Right atrium auricular region (tissue), 2 donors: ENCODE data around the gene PPT2. TPM values are rescaled to one million over a fixed set of nuclear protein-coding genes. Genes with fewer than 3 reads are reported as not detected.
A peak's percentile ranks its signal among the peaks of the same experiment; 100 is the strongest.

Experiments
- DNase-seq: peaks from one replicate; pipeline ENCODE4 v3.0.0-alpha.2; 2019; ENCODE audit warnings: low spot score
- H3K27ac ChIP-seq, 2 donors: fragments of 200-600 bp; sonication (generic); 1 replicate in 1 of 2; 2 replicates in 1 of 2; pipeline ENCODE4 v1.5.1; 2016 to 2019
- H3K27me3 ChIP-seq, 2 donors: fragments of 200-600 bp; sonication (generic); one replicate each; pipeline versions ENCODE4 v1.5.1 to v1.6.0; 2017 to 2019
- H3K36me3 ChIP-seq: fragments of 200-600 bp; sonication (generic); one replicate; pipeline ENCODE4 v1.5.1; 2016
- H3K4me1 ChIP-seq, 2 donors: fragments of 200-600 bp; sonication (generic); one replicate each; pipeline versions ENCODE4 v1.5.1 to v1.6.0; 2017 to 2019
- H3K4me3 ChIP-seq, 2 donors: fragments of 200-600 bp; sonication (generic); 1 replicate in 1 of 2; 2 replicates in 1 of 2; pipeline ENCODE4 v1.5.1; 2017 to 2019; ENCODE audit warnings: mild to moderate bottlenecking in 1 of 2, moderate library complexity in 1 of 2
- H3K9me3 ChIP-seq, 2 donors: fragments of 200-600 bp; sonication (generic); one replicate each; pipeline ENCODE4 v1.5.1; 2019
- CTCF ChIP-seq, 2 donors: fragments of 200-600 bp; sonication (generic); IDR thresholded peaks; one replicate each; pipeline ENCODE4 v1.5.1; 2019; ENCODE audit warnings: antibody characterized with exemption in 2 of 2
- total RNA-seq, 2 donors: library from RNA; depleted of rRNA; stranded (reverse); fragments of >200 nt; gene quantifications; one replicate each; pipeline ENCODE4 v1.1.0, GENCODE V29; 2016

PPT2 gene
- 10 to 100 TPM; 19.5 to 27.0 TPM for total RNA-seq

DNA sequence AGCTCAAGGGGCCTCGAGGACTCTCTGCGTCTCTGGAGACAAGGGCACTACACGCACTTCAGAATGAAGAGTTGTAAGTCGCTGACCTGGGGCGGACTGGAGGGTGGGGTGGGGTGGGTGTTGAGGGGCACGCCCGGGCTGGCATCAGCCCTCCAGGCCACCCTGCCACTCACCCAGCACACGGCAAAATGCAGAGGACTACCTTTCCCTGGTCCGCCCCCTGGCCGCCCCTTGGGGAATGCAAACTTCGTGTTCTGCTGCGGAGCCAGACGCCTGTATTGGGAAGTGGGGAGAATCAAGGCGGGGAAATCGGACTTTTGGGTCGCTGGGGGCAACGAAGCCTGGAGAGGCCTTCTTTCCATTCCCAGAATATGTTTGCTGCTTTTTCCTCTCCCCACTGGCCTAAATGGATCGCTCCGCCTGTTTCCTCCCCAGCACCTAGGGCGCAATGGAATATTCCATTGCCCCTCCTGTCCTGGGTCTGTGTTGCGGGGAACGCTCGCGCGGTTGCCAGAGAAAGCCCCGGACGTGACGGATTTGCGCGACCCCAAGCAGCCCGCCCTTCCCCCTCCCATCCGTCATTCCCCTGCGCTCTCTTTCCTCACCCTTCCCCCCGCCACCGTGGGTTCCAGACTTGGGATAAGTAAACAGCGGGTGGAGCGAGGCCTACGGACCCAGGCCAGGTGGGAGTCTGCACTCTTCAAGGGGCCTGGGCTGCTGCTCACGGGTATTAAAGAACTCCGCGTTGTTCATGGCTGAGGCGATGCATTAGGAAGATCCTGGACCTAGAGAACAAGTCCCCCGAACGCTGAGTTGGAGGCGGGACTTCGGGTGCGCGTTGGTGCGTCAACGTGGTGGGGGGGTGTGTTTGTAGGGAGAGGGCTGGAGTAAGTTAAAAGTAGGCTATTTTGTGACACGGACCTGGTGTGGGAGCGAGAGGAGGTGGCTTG lies at the start of gene PPT2:
Gene PPT2, plus strand, starts transcription at position 578 of the 950 bp plus-strand sequence. CDS start 454 bp downstream, outside the sequence.
- peak; percentile 92 for DNase-seq
- Histone ChIP-seq H3K4me3 (peak within 1 kb of the TSS; percentile 71 to 72), H3K4me1 (peaks cover 0 to 36% of the 10 kb centered on the region in 2 donors), H3K9me3 (no peaks in the 10 kb centered on the region), H3K27me3 (no peaks in the 10 kb centered on the region), H3K36me3 (peaks cover 33% of the 10 kb centered on the region), H3K27ac (peak within 1 kb of the TSS; percentile 90 to 92)
- TF ChIP-seq CTCF (IDR thresholded peaks at IDR 0.05): no peak

- peaks cover 0 to 55% of the 10 kb centered on the region in 2 donors for H3K4me1 ChIP-seq
- no peak for TF ChIP-seq CTCF (IDR thresholded peaks at IDR 0.05)
- no peaks in the 10 kb centered on the region for H3K27me3 ChIP-seq
- H3K27ac ChIP-seq: peak overlapping the region; percentile 51 to 89
- no peaks in the 10 kb centered on the region for H3K9me3 ChIP-seq
- no peak for DNase-seq
- H3K4me3 ChIP-seq: no peak overlapping the region
- H3K36me3 ChIP-seq: no peaks in the 10 kb centered on the region
Observed at GRCh38 chr6:32105433-32105832, 48.5 kb upstream of the PPT2 start.

DNA sequence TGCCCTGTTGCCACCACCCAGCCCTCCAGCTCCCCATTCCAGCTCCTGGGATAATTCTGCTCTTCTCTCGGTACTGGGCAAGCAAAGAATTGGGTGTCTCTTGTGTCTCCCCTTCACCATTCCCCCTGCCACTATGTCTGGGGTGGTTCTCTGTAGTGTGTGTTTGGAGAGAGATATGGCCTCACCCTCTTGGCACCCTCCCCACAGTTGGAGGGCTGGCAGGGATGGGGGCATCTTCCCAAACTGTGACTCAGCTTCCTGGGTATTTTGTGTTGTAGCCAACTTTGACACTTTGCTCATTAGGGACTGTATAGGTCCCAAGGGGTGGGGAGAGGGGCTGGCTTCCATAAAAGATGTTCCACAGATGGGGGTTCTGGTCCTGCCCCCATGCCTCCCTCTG lies 46.5 kb upstream of the PPT2 start:
- Histone ChIP-seq H3K36me3 (no peaks in the 10 kb centered on the region), H3K27ac (peak overlapping the region; percentile 83 to 89), H3K9me3 (no peaks in the 10 kb centered on the region), H3K4me1 (peaks cover 0 to 75% of the 10 kb centered on the region in 2 donors), H3K4me3 (peak overlapping the region; percentile 45 to 54), H3K27me3 (no peaks in the 10 kb centered on the region)
- TF ChIP-seq CTCF (IDR thresholded peaks at IDR 0.05): no peak
- no peak for DNase-seq

DNA sequence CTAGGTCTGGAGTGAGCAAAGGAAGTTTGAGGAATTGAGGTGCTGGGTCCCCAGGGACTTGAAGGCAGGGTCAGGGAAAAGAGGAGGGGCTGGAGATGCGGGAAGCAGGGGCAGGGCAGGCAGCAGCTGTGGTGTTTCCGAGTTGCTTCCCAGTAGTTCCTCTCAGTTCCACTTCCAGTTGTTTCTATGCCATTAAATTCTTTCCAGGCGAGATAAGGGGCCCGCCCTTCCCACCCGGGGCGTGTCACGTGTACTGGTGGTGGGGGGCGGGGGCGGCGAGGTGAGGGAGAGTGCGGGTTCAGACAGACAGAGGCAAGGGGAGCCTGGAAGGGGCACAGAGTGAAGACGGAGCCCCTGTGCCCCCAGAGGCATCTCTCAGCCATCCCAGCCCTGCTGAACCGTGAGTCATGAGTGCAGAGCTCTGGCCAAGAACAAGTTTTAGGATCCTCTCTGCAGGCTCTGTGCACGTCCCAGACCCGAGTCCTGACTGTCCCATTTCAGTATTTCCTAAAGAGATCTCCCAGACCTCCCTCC lies 45.8 kb upstream of the PPT2 start:
- no peaks in the 10 kb centered on the region for H3K36me3 ChIP-seq
- peaks cover 0 to 82% of the 10 kb centered on the region in 2 donors for H3K4me1 ChIP-seq
- peak; percentile 93 for DNase-seq

GRCh38 chr6:32108727-32109113 lies 45.2 kb upstream of the PPT2 start:
- TF ChIP-seq CTCF (IDR thresholded peaks at IDR 0.05): no peak
- Histone ChIP-seq H3K27ac (peak overlapping the region; percentile 83 to 89), H3K9me3 (no peaks in the 10 kb centered on the region), H3K4me3 (peak overlapping the region; percentile 45 to 54), H3K27me3 (no peaks in the 10 kb centered on the region), H3K36me3 (no peaks in the 10 kb centered on the region), H3K4me1 (peaks cover 0 to 88% of the 10 kb centered on the region in 2 donors)
- DNase-seq: no peak

More for the DNA sequence above, 45.8 kb upstream of the PPT2 start:
- H3K27me3 ChIP-seq: no peaks in the 10 kb centered on the region
- H3K27ac ChIP-seq: peak overlapping the region; percentile 83 to 89
- H3K4me3 ChIP-seq: peak overlapping the region; percentile 45 to 54
- no peaks in the 10 kb centered on the region for H3K9me3 ChIP-seq
- TF ChIP-seq CTCF (IDR thresholded peaks at IDR 0.05): no peak
